ENCODE data around the gene CCR8.

The CCR8 gene

GRCh38 chr3:39332525-39332924 is 3.0 kb downstream of the CCR8 start:
- Histone ChIP-seq H3K4me3 (ENCODE audit: extremely low read depth, insufficient read depth, low read length, poor library complexity, severe bottlenecking) (no peak overlapping the region), H3K4me1 (ENCODE audit: control insufficient read depth, insufficient read depth, low read length, poor library complexity, severe bottlenecking) (no peaks in the 10 kb centered on the region), H3K27ac (ENCODE audit: low read depth, low read length, severe bottlenecking) (no peak overlapping the region), H3K9me3 (ENCODE audit: control insufficient read depth, low read length) (no peaks in the 10 kb centered on the region), H3K36me3 (ENCODE audit: control insufficient read depth, insufficient read depth, low read length) (no peaks in the 10 kb centered on the region)
- 92 to 96% methylated on average over 3 to 4 of the region's 4 CpGs for WGBS, 2 experiments (ENCODE audit: insufficient coverage in 2 of 2)

- Histone ChIP-seq H3K4me1 (ENCODE audit: control insufficient read depth, insufficient read depth, low read length, poor library complexity, severe bottlenecking) (no peaks in the 10 kb centered on the region), H3K9me3 (ENCODE audit: control insufficient read depth, low read length) (no peaks in the 10 kb centered on the region), H3K27ac (ENCODE audit: low read depth, low read length, severe bottlenecking) (no peak overlapping the region), H3K36me3 (ENCODE audit: control insufficient read depth, insufficient read depth, low read length) (no peaks in the 10 kb centered on the region), H3K4me3 (ENCODE audit: extremely low read depth, insufficient read depth, low read length, poor library complexity, severe bottlenecking) (no peak overlapping the region)
Observed at GRCh38 chr3:39333607-39334006, 4.1 kb downstream of the CCR8 start.

- WGBS, 2 experiments (ENCODE audit: insufficient coverage in 2 of 2), result 71 to 100% methylated on average over 1 of the region's 4 CpGs
- H3K4me3 ChIP-seq (ENCODE audit: extremely low read depth, insufficient read depth, low read length, poor library complexity, severe bottlenecking), result no peak overlapping the region
- no peaks in the 10 kb centered on the region for H3K9me3 ChIP-seq (ENCODE audit: control insufficient read depth, low read length)
- no peaks in the 10 kb centered on the region for H3K4me1 ChIP-seq (ENCODE audit: control insufficient read depth, insufficient read depth, low read length, poor library complexity, severe bottlenecking)
- no peaks in the 10 kb centered on the region for H3K36me3 ChIP-seq (ENCODE audit: control insufficient read depth, insufficient read depth, low read length)
- H3K27ac ChIP-seq (ENCODE audit: low read depth, low read length, severe bottlenecking), result no peak overlapping the region
Observed at GRCh38 chr3:39334205-39334604, 4.7 kb downstream of the CCR8 start.

DNA sequence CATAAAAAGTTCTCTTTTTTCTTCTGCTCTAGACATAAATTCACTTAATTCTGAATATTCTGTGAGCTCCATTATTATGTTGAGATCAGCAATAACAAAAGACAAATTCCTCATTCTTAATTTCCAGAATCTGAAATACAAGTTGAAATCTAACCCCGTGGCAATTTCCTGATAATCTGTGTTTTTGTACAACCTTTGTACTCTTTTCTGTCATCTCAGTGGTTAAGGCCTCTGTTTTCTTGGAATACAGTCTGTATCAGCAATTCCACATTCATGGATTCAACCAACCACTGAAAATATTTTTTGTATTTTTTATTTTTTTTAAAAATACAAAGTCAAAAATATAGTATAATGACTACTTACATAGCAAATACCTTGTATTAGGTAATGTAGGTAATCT is 8.7 kb downstream of the CCR8 start:
- 67% methylated on average over 1 of the region's 1 CpG; no CpG with 5 or more reads in 1 of the 2 experiments for WGBS, 2 experiments (ENCODE audit: insufficient coverage in 2 of 2)
- Histone ChIP-seq H3K4me3 (ENCODE audit: extremely low read depth, insufficient read depth, low read length, poor library complexity, severe bottlenecking) (no peak overlapping the region), H3K4me1 (ENCODE audit: control insufficient read depth, insufficient read depth, low read length, poor library complexity, severe bottlenecking) (no peaks in the 10 kb centered on the region), H3K27ac (ENCODE audit: low read depth, low read length, severe bottlenecking) (no peak overlapping the region), H3K9me3 (ENCODE audit: control insufficient read depth, low read length) (no peaks in the 10 kb centered on the region), H3K36me3 (ENCODE audit: control insufficient read depth, insufficient read depth, low read length) (no peaks in the 10 kb centered on the region)

- H3K36me3 ChIP-seq (ENCODE audit: control insufficient read depth, insufficient read depth, low read length), result no peaks in the 10 kb centered on the region
- H3K27ac ChIP-seq (ENCODE audit: low read depth, low read length, severe bottlenecking), result no peak overlapping the region
- no peaks in the 10 kb centered on the region for H3K9me3 ChIP-seq (ENCODE audit: control insufficient read depth, low read length)
- no peaks in the 10 kb centered on the region for H3K4me1 ChIP-seq (ENCODE audit: control insufficient read depth, insufficient read depth, low read length, poor library complexity, severe bottlenecking)
- WGBS, 2 experiments (ENCODE audit: insufficient coverage in 2 of 2), result 100% methylated on average over 1 of the region's 1 CpG; no CpG with 5 or more reads in 1 of the 2 experiments
- H3K4me3 ChIP-seq (ENCODE audit: extremely low read depth, insufficient read depth, low read length, poor library complexity, severe bottlenecking), result no peak overlapping the region
Observed at GRCh38 chr3:39339086-39339485, 9.6 kb downstream of the CCR8 start.

- H3K36me3 ChIP-seq (ENCODE audit: control insufficient read depth, insufficient read depth, low read length), result no peaks in the 10 kb centered on the region
- H3K9me3 ChIP-seq (ENCODE audit: control insufficient read depth, low read length), result no peaks in the 10 kb centered on the region
- no peak overlapping the region for H3K27ac ChIP-seq (ENCODE audit: low read depth, low read length, severe bottlenecking)
- H3K4me3 ChIP-seq (ENCODE audit: extremely low read depth, insufficient read depth, low read length, poor library complexity, severe bottlenecking), result no peak overlapping the region
- no peaks in the 10 kb centered on the region for H3K4me1 ChIP-seq (ENCODE audit: control insufficient read depth, insufficient read depth, low read length, poor library complexity, severe bottlenecking)
- 100% methylated on average over 1 of the region's 1 CpG; no CpG with 5 or more reads in 1 of the 2 experiments for WGBS, 2 experiments (ENCODE audit: insufficient coverage in 2 of 2)
Observed at GRCh38 chr3:39343076-39343717, 13.7 kb downstream of the CCR8 start.

DNA sequence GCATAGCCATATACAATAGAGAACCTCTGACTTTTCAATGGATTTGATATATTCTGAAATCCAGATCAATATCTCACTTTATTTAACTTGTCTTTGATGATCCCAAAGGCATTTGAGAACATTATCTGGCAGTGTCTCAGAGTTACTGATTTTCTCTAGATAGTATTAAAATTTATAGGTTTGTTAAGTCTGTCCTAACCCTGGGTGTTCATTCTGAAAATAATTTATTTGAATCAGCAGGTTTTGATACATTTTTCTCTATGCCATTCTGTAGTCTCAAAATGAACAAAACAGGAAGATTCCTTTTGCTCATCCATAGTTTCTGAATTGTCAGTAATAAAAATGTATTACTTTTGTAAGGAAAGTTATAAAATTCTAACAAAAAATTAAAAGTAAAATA is 14.3 kb downstream of the CCR8 start:
- no peak overlapping the region for H3K27ac ChIP-seq (ENCODE audit: low read depth, low read length, severe bottlenecking)
- no peaks in the 10 kb centered on the region for H3K36me3 ChIP-seq (ENCODE audit: control insufficient read depth, insufficient read depth, low read length)
- H3K4me3 ChIP-seq (ENCODE audit: extremely low read depth, insufficient read depth, low read length, poor library complexity, severe bottlenecking), result no peak overlapping the region
- H3K4me1 ChIP-seq (ENCODE audit: control insufficient read depth, insufficient read depth, low read length, poor library complexity, severe bottlenecking), result no peaks in the 10 kb centered on the region
- H3K9me3 ChIP-seq (ENCODE audit: control insufficient read depth, low read length), result no peaks in the 10 kb centered on the region

GRCh38 chr3:39344746-39345344 is 15.3 kb downstream of the CCR8 start:
- Histone ChIP-seq H3K36me3 (ENCODE audit: control insufficient read depth, insufficient read depth, low read length) (no peaks in the 10 kb centered on the region), H3K4me1 (ENCODE audit: control insufficient read depth, insufficient read depth, low read length, poor library complexity, severe bottlenecking) (no peaks in the 10 kb centered on the region), H3K9me3 (ENCODE audit: control insufficient read depth, low read length) (no peaks in the 10 kb centered on the region), H3K27ac (ENCODE audit: low read depth, low read length, severe bottlenecking) (no peak overlapping the region), H3K4me3 (ENCODE audit: extremely low read depth, insufficient read depth, low read length, poor library complexity, severe bottlenecking) (no peak overlapping the region)

- Histone ChIP-seq H3K4me1 (ENCODE audit: control insufficient read depth, insufficient read depth, low read length, poor library complexity, severe bottlenecking) (no peaks in the 10 kb centered on the region), H3K4me3 (ENCODE audit: extremely low read depth, insufficient read depth, low read length, poor library complexity, severe bottlenecking) (no peak overlapping the region), H3K36me3 (ENCODE audit: control insufficient read depth, insufficient read depth, low read length) (no peaks in the 10 kb centered on the region), H3K9me3 (ENCODE audit: control insufficient read depth, low read length) (no peaks in the 10 kb centered on the region), H3K27ac (ENCODE audit: low read depth, low read length, severe bottlenecking) (no peak overlapping the region)
- no CpG with 5 or more reads among the region's 2 CpGs for WGBS, 2 experiments (ENCODE audit: insufficient coverage in 2 of 2)
Observed at GRCh38 chr3:39346785-39347585, 17.5 kb downstream of the CCR8 start.

- WGBS, 2 experiments (ENCODE audit: insufficient coverage in 2 of 2), result 57 to 67% methylated on average over 1 to 2 of the region's 3 CpGs
- no peaks in the 10 kb centered on the region for H3K4me1 ChIP-seq (ENCODE audit: control insufficient read depth, insufficient read depth, low read length, poor library complexity, severe bottlenecking)
- H3K4me3 ChIP-seq (ENCODE audit: extremely low read depth, insufficient read depth, low read length, poor library complexity, severe bottlenecking), result no peak overlapping the region
- no peaks in the 10 kb centered on the region for H3K9me3 ChIP-seq (ENCODE audit: control insufficient read depth, low read length)
- no peak overlapping the region for H3K27ac ChIP-seq (ENCODE audit: low read depth, low read length, severe bottlenecking)
- H3K36me3 ChIP-seq (ENCODE audit: control insufficient read depth, insufficient read depth, low read length), result no peaks in the 10 kb centered on the region
Observed at GRCh38 chr3:39347586-39347876, 18.0 kb downstream of the CCR8 start.

- Histone ChIP-seq H3K36me3 (ENCODE audit: control insufficient read depth, insufficient read depth, low read length) (no peaks in the 10 kb centered on the region), H3K4me3 (ENCODE audit: extremely low read depth, insufficient read depth, low read length, poor library complexity, severe bottlenecking) (no peak overlapping the region), H3K4me1 (ENCODE audit: control insufficient read depth, insufficient read depth, low read length, poor library complexity, severe bottlenecking) (no peaks in the 10 kb centered on the region), H3K27ac (ENCODE audit: low read depth, low read length, severe bottlenecking) (no peak overlapping the region), H3K9me3 (ENCODE audit: control insufficient read depth, low read length) (no peaks in the 10 kb centered on the region)
- 50 to 57% methylated on average over 2 to 3 of the region's 3 CpGs for WGBS, 2 experiments (ENCODE audit: insufficient coverage in 2 of 2)
Observed at GRCh38 chr3:39349080-39349479, 19.6 kb downstream of the CCR8 start.
